ENCODE results near the gene ADD1.

ADD1 gene

GRCh38 chr4:2843263-2843940, at the start of gene ADD1:
ADD1 (plus strand) TSS chr4:2843844; CDS start chr4:2875916, 32,072 bp downstream.
- no peak for DNase-seq

GRCh38 chr4:2794486-2795299, 49.0 kb upstream of the ADD1 start:
- DNase-seq = no peak

- no peak for DNase-seq
These were observed 48.2 kb upstream of the ADD1 start for GRCh38 chr4:2795300-2795892.

GRCh38 chr4:2795893-2796848, 47.5 kb upstream of the ADD1 start:
- no peak for DNase-seq

GRCh38 chr4:2796849-2797544, 46.6 kb upstream of the ADD1 start:
- DNase-seq = no peak

- DNase-seq = no peak
These were observed 45.9 kb upstream of the ADD1 start for GRCh38 chr4:2797545-2798305.

- DNase-seq = no peak
These were observed 45.0 kb upstream of the ADD1 start for GRCh38 chr4:2798399-2799223.

- no peak for DNase-seq
These were observed 44.3 kb upstream of the ADD1 start for GRCh38 chr4:2799224-2799911.

GRCh38 chr4:2799971-2800690, 43.5 kb upstream of the ADD1 start:
- DNase-seq = no peak

- DNase-seq = no peak
These were observed 42.7 kb upstream of the ADD1 start for GRCh38 chr4:2800691-2801596.

GRCh38 chr4:2802618-2803531, 40.8 kb upstream of the ADD1 start:
- no peak for DNase-seq

GRCh38 chr4:2803624-2804448, 39.8 kb upstream of the ADD1 start:
- DNase-seq = no peak

- DNase-seq = no peak
These were observed 39.1 kb upstream of the ADD1 start for GRCh38 chr4:2804449-2804972.

GRCh38 chr4:2804973-2805501, 38.6 kb upstream of the ADD1 start:
- DNase-seq = no peak

- no peak for DNase-seq
These were observed 37.8 kb upstream of the ADD1 start for GRCh38 chr4:2805712-2806389.

Measured in SHP77 treated with DMSO at 0.1 percent for 48 hours (cell line).